Liver (tissue), 9 donors: Measurements from ENCODE around the gene IL25. TPM values are rescaled to one million over a fixed set of nuclear protein-coding genes. Genes with fewer than 3 reads are reported as not detected.
"Not testable (repeated sequence)": the region's sequence is repeated elsewhere in the genome, so short reads cannot be mapped to it uniquely, and the experiment has no call there.

ENCODE experiments used
- DNase-seq: peaks from one replicate; pipeline ENCODE4 v3.0.0-alpha.2; 2017; ENCODE audit warnings: low spot score
- H3K27ac ChIP-seq, 2 donors: one replicate each; pipeline ENCODE4 v1.7.0; 2013; ENCODE audit warnings: inconsistent platforms in 2 of 2, low read length in 2 of 2, control low read depth in 1 of 2, low read depth in 1 of 2, mild to moderate bottlenecking in 1 of 2
- H3K27me3 ChIP-seq, 4 donors: one replicate each; pipeline versions ENCODE4 v1.6.1 to v1.7.0; 2013; ENCODE audit warnings: low read length in 3 of 4, inconsistent platforms in 1 of 4, mild to moderate bottlenecking in 1 of 4, moderate library complexity in 1 of 4; ENCODE audit not compliant: control insufficient read depth in 4 of 4, insufficient read depth in 4 of 4
- H3K36me3 ChIP-seq, 4 donors: one replicate each; pipeline versions ENCODE4 v1.6.1 to v1.7.0; 2013; ENCODE audit warnings: low read length in 3 of 4, mild to moderate bottlenecking in 3 of 4, low read depth in 1 of 4, moderate library complexity in 1 of 4; ENCODE audit not compliant: control insufficient read depth in 4 of 4, insufficient read depth in 3 of 4
- H3K4me1 ChIP-seq, 4 donors: one replicate each; pipeline versions ENCODE4 v1.6.1 to v1.7.0; 2013; ENCODE audit warnings: low read length in 3 of 4, mild to moderate bottlenecking in 3 of 4, moderate library complexity in 1 of 4; ENCODE audit not compliant: control insufficient read depth in 4 of 4, insufficient read depth in 4 of 4
- H3K4me3 ChIP-seq, 3 donors: one replicate each; pipeline versions ENCODE4 v1.6.1 to v1.7.0; 2013; ENCODE audit warnings: low read length in 3 of 3, control low read depth in 1 of 3, low read depth in 1 of 3, mild to moderate bottlenecking in 1 of 3
- H3K9ac ChIP-seq, 2 donors: one replicate each; pipeline ENCODE4 v1.7.0; 2013; ENCODE audit warnings: low read length in 2 of 2, mild to moderate bottlenecking in 2 of 2, moderate library complexity in 2 of 2, control low read depth in 1 of 2, low read depth in 1 of 2
- H3K9me3 ChIP-seq, 4 donors: one replicate each; pipeline versions ENCODE4 v1.6.1 to v1.7.0; 2013; ENCODE audit warnings: low read length in 3 of 4; ENCODE audit not compliant: control insufficient read depth in 4 of 4
- FOXA1 ChIP-seq: IDR thresholded peaks from 2 replicates; pipeline ENCODE4 v1.6.1; 2016; ENCODE audit warnings: antibody characterized with exemption
- FOXA2 ChIP-seq: IDR thresholded peaks from 2 replicates; pipeline ENCODE4 v1.6.1; 2016; ENCODE audit warnings: antibody characterized with exemption
- GABPA ChIP-seq, 2 donors: IDR thresholded peaks in 1 of 2; conservative IDR thresholded peaks in 1 of 2; 2 replicates each; pipeline ENCODE4 v1.6.1; 2016; ENCODE audit warnings: antibody characterized with exemption in 2 of 2, mild to moderate bottlenecking in 1 of 2, moderate library complexity in 1 of 2
- HNF4A ChIP-seq, 2 donors: conservative IDR thresholded peaks; 2 replicates each; pipeline ENCODE4 v1.6.1; 2016; ENCODE audit warnings: antibody characterized with exemption in 2 of 2, mild to moderate bottlenecking in 2 of 2
- HNF4G ChIP-seq: IDR thresholded peaks from 2 replicates; pipeline ENCODE4 v1.6.1; 2016; ENCODE audit warnings: antibody characterized with exemption
- JUND ChIP-seq, 2 donors: IDR thresholded peaks; 2 replicates each; pipeline ENCODE4 v1.6.1; 2016; ENCODE audit warnings: antibody characterized with exemption in 2 of 2
- RAD21 ChIP-seq, 2 donors: IDR thresholded peaks; 2 replicates each; pipeline ENCODE4 v1.6.1; 2016; ENCODE audit warnings: antibody characterized with exemption in 2 of 2, mild to moderate bottlenecking in 2 of 2
- RXRA ChIP-seq, 2 donors: IDR thresholded peaks; 2 replicates each; pipeline ENCODE4 v1.6.1; 2017 to 2018; ENCODE audit warnings: antibody characterized with exemption in 2 of 2, mild to moderate bottlenecking in 1 of 2
- SP1 ChIP-seq: IDR thresholded peaks from 2 replicates; pipeline ENCODE4 v1.6.1; 2018; ENCODE audit warnings: antibody characterized with exemption, mild to moderate bottlenecking
- TAF1 ChIP-seq: conservative IDR thresholded peaks from 2 replicates; pipeline ENCODE4 v1.6.1; 2016; ENCODE audit warnings: antibody characterized with exemption, mild to moderate bottlenecking
- WGBS: extraction: QIAGEN DNeasy Blood & Tissue Kit; methylation state at CpG from one replicate; pipeline ENCODE4 v1.1.7; 2013; 5-methylcytosine and 5-hydroxymethylcytosine counted together
- polyA plus RNA-seq, 2 donors: library from polyadenylated mRNA; stranded (reverse) in 1 of 2; unstranded in 1 of 2; fragments of 200-250 nt in 1 of 2; fragments of >200 nt in 1 of 2; fragmentation: Nextera tagmentation in 1 of 2; extraction: Ambion mirVana in 1 of 2; gene quantifications; one replicate each; pipeline versions ENCODE4 v1.2.1 to v1.2.3, GENCODE V29; 2013 to 2015
- total RNA-seq, 2 donors: library from RNA; depleted of rRNA; stranded (reverse); fragments of >200 nt; gene quantifications; one replicate each; pipeline ENCODE4 v1.2.3, GENCODE V29; 2014
- TF ChIP-seq, protein P1 (sequence below): IDR thresholded peaks from 2 replicates; pipeline ENCODE4 v1.6.1; 2016; ENCODE audit warnings: antibody characterized with exemption
- TF ChIP-seq, protein P2 (sequence below): IDR thresholded peaks from 2 replicates; pipeline ENCODE4 v1.6.1; 2016; ENCODE audit warnings: antibody characterized with exemption
- donor health status: healthy.
- donor health status: healthy.
- donor health status: healthy.
- donor health status: healthy.
- donor health status: healthy.

IL25 gene
- total and polyA plus RNA-seq, 4 donors = not detected

DNA sequence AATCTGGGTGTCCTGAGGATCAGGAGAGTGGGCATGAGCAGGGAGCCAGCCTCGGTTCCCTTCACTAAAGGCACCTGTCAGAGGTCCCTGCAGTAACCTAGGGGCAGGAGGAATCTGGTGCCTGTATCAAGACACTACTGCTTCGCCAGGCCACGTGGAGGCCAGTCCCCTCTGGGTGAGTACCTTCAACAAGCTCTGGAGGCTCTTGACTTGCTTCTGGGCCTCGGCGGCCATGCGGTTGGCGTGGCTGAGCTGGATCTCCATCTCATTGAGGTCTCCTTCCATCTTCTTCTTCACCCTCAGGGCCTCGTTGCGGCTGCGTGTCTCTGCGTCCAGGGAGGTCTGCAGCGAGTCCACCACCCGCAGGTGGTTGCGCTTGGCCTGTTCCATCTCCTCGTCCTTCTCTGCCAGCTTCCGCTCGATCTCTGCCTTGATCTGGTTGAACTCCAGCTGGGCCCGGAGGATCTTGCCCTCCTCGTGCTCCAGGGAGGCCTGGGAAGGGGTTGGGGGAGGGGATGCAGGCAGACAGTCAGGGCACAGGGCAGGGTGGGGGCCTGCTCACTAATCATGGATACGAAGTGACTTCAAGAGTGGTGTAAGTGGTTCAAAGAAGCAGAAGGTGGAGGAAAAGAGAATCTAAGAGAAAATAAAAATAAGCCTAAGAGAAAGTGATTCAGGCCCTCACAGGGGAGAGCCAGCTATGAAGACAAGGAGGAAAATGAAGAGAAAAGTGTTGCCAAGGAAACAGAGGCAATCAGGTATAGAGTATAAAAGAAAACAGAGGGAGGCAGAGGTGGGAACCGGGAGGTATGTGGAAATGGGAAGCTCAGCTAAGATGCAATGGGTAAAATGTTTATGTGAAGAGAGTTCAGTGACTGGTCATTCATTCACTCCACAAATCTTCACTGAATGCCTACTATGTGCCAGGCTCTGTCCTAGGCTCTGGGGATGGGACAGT lies 43.5 kb downstream of the IL25 start (continued):
- TF ChIP-seq, protein P1, sequence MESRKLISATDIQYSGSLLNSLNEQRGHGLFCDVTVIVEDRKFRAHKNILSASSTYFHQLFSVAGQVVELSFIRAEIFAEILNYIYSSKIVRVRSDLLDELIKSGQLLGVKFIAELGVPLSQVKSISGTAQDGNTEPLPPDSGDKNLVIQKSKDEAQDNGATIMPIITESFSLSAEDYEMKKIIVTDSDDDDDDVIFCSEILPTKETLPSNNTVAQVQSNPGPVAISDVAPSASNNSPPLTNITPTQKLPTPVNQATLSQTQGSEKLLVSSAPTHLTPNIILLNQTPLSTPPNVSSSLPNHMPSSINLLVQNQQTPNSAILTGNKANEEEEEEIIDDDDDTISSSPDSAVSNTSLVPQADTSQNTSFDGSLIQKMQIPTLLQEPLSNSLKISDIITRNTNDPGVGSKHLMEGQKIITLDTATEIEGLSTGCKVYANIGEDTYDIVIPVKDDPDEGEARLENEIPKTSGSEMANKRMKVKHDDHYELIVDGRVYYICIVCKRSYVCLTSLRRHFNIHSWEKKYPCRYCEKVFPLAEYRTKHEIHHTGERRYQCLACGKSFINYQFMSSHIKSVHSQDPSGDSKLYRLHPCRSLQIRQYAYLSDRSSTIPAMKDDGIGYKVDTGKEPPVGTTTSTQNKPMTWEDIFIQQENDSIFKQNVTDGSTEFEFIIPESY = no peak
- TF ChIP-seq RXRA (IDR thresholded peaks at IDR 0.05) = no peak
- no peak for TF ChIP-seq RAD21 (IDR thresholded peaks at IDR 0.05)
- TF ChIP-seq FOXA2 = no peak

DNA sequence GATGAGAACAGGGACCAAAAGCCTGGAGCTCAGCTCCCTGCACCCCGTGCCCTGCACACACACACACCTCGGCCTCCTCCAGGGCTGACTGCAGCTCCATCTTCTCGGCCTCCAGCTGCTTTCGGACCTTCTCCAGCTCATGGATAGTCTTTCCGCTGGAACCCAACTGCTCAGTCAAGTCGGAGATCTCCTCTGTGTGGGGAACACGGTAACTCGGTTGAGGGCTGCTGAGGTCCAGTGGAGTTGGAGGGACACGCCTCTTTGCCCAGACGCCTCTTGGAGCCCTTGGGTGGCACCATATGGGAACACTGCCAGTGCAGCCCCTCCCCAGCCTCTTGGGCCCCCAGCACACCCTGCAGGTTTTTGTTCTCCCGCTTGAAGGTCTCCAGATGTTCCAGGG lies 44.2 kb downstream of the IL25 start:
- no peak overlapping the region for H3K9ac ChIP-seq
- TF ChIP-seq, protein P2, sequence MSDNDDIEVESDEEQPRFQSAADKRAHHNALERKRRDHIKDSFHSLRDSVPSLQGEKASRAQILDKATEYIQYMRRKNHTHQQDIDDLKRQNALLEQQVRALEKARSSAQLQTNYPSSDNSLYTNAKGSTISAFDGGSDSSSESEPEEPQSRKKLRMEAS = no peak
- TF ChIP-seq GABPA (IDR thresholded peaks at IDR 0.05 in 1 of 2, conservative IDR thresholded peaks at IDR 0.05 in 1 of 2) (no peak), HNF4A (conservative IDR thresholded peaks at IDR 0.05) (no peak), FOXA1 (no peak), JUND (IDR thresholded peaks at IDR 0.05) (no peak), SP1 (no peak), TAF1 (no peak), HNF4G (no peak), RAD21 (IDR thresholded peaks at IDR 0.05) (no peak)
- TF ChIP-seq, protein P1 = no peak
- no peak overlapping the region for H3K4me3 ChIP-seq
- H3K36me3 ChIP-seq = no peaks in the 10 kb centered on the region
- WGBS = 86% methylated on average over 11 of the region's 11 CpGs
- DNase-seq = no peak
- peaks cover 0 to 4% (median 0%) of the 10 kb centered on the region in 4 donors for H3K27me3 ChIP-seq
- H3K9me3 ChIP-seq = no peaks in the 10 kb centered on the region
- H3K27ac ChIP-seq = no peak overlapping the region
- no peaks in the 10 kb centered on the region for H3K4me1 ChIP-seq

DNA sequence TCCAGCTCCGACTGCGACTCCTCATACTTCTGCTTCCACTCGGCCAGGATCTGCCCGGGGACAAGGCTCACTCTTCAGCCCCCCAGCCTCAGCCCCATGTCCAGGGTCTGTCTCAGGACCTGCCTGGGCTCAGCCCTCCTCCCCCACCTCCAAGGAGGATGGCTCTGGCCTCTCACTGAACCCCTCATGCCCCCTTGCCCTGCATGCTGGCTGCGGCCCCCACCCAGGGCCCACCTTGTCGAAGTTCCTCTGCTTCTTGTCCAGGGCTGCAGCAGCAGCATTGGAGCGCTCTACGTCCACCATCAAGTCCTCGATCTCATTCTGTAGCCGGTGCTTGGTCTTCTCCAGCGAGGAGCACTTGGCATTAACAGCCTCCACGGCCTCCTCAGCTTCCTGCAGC lies 44.7 kb downstream of the IL25 start:
- H3K36me3 ChIP-seq, H3K4me3 ChIP-seq, H3K9me3 ChIP-seq, H3K27me3 ChIP-seq, H3K4me1 ChIP-seq, H3K27ac ChIP-seq, H3K9ac ChIP-seq, DNase-seq: not testable (repeated sequence)
- 84% methylated on average over 12 of the region's 12 CpGs for WGBS
